ENCODE results near the gene STARD13.

STARD13 gene

GRCh38 chr13:33258808-33259193, 26.8 kb downstream of the STARD13 start:
- no peak overlapping the region for H2AFZ ChIP-seq (ENCODE audit: low read depth, low read length, severe bottlenecking)
- no peaks in the 10 kb centered on the region for H3K36me3 ChIP-seq (ENCODE audit: low read length)
- H3K79me2 ChIP-seq (ENCODE audit: insufficient read depth, low read length), result no peaks in the 10 kb centered on the region
- no peak overlapping the region for H3K4me3 ChIP-seq (ENCODE audit: insufficient read depth, low read length, poor library complexity, severe bottlenecking)
- no peaks in the 10 kb centered on the region for H3F3A ChIP-seq (ENCODE audit: insufficient read depth)
- no peak overlapping the region for H3K9ac ChIP-seq (ENCODE audit: low read length)
- no peaks in the 10 kb centered on the region for H3K9me2 ChIP-seq (replicated peaks; ENCODE audit: insufficient read depth, low read length)
- no peaks in the 10 kb centered on the region for H3K27me3 ChIP-seq (ENCODE audit: low read length)
- no peak for TF ChIP-seq CTCF (IDR thresholded peaks at IDR 0.05; ENCODE audit: insufficient read depth, low read length, poor library complexity, severe bottlenecking)
- H3K4me2 ChIP-seq (ENCODE audit: low read depth, low read length, poor library complexity, severe bottlenecking), result no peak overlapping the region
- no peaks in the 10 kb centered on the region for H4K20me1 ChIP-seq (ENCODE audit: low read depth, low read length)
- H3K27ac ChIP-seq (ENCODE audit: low read depth, low read length), result no peak overlapping the region
- no peaks in the 10 kb centered on the region for H3K9me3 ChIP-seq (ENCODE audit: insufficient read depth, low read length)

- no peaks in the 10 kb centered on the region for H4K20me1 ChIP-seq (ENCODE audit: low read depth, low read length)
- no peaks in the 10 kb centered on the region for H3K79me2 ChIP-seq (ENCODE audit: insufficient read depth, low read length)
- H2AFZ ChIP-seq (ENCODE audit: low read depth, low read length, severe bottlenecking), result no peak overlapping the region
- no peaks in the 10 kb centered on the region for H3F3A ChIP-seq (ENCODE audit: insufficient read depth)
- H3K4me3 ChIP-seq (ENCODE audit: insufficient read depth, low read length, poor library complexity, severe bottlenecking), result no peak overlapping the region
- no peak overlapping the region for H3K27ac ChIP-seq (ENCODE audit: low read depth, low read length)
- TF ChIP-seq EZH2phosphoT487 (conservative IDR thresholded peaks at IDR 0.05; ENCODE audit: low read length) (no peak), CTCF (IDR thresholded peaks at IDR 0.05; ENCODE audit: insufficient read depth, low read length, poor library complexity, severe bottlenecking) (no peak)
- no peaks in the 10 kb centered on the region for H3K36me3 ChIP-seq (ENCODE audit: low read length)
- H3K9me3 ChIP-seq (ENCODE audit: insufficient read depth, low read length), result no peaks in the 10 kb centered on the region
- no peaks in the 10 kb centered on the region for H3K9me2 ChIP-seq (replicated peaks; ENCODE audit: insufficient read depth, low read length)
- no peak overlapping the region for H3K4me2 ChIP-seq (ENCODE audit: low read depth, low read length, poor library complexity, severe bottlenecking)
- H3K27me3 ChIP-seq (ENCODE audit: low read length), result no peaks in the 10 kb centered on the region
- no peak overlapping the region for H3K9ac ChIP-seq (ENCODE audit: low read length)
Observed at GRCh38 chr13:33257841-33258807, 27.4 kb downstream of the STARD13 start.

GRCh38 chr13:33256148-33256840, 29.3 kb downstream of the STARD13 start:
- no peaks in the 10 kb centered on the region for H3F3A ChIP-seq (ENCODE audit: insufficient read depth)
- no peak for TF ChIP-seq EZH2phosphoT487 (conservative IDR thresholded peaks at IDR 0.05; ENCODE audit: low read length)
- TF ChIP-seq CTCF (IDR thresholded peaks at IDR 0.05; ENCODE audit: insufficient read depth, low read length, poor library complexity, severe bottlenecking), result no peak
- H3K79me2 ChIP-seq (ENCODE audit: insufficient read depth, low read length), result no peaks in the 10 kb centered on the region
- no peaks in the 10 kb centered on the region for H3K36me3 ChIP-seq (ENCODE audit: low read length)
- H3K27ac ChIP-seq (ENCODE audit: low read depth, low read length), result no peak overlapping the region
- no peak overlapping the region for H2AFZ ChIP-seq (ENCODE audit: low read depth, low read length, severe bottlenecking)
- no peak overlapping the region for H3K9ac ChIP-seq (ENCODE audit: low read length)
- no peaks in the 10 kb centered on the region for H3K27me3 ChIP-seq (ENCODE audit: low read length)
- no peaks in the 10 kb centered on the region for H3K9me2 ChIP-seq (replicated peaks; ENCODE audit: insufficient read depth, low read length)
- no peaks in the 10 kb centered on the region for H4K20me1 ChIP-seq (ENCODE audit: low read depth, low read length)
- H3K4me3 ChIP-seq (ENCODE audit: insufficient read depth, low read length, poor library complexity, severe bottlenecking), result no peak overlapping the region
- H3K9me3 ChIP-seq (ENCODE audit: insufficient read depth, low read length), result no peaks in the 10 kb centered on the region
- no peak overlapping the region for H3K4me2 ChIP-seq (ENCODE audit: low read depth, low read length, poor library complexity, severe bottlenecking)
